Tibial nerve (tissue), 4 donors: ENCODE data around the gene ASB5.

Experiments used
- EP300 ChIP-seq, 2 donors: sonication (generic); formaldehyde crosslinking; IDR thresholded peaks; one replicate each; pipeline ENCODE4 v1.6.1; 2017; ENCODE audit warnings: antibody characterized with exemption in 2 of 2, mild to moderate bottlenecking in 1 of 2
- POLR2A ChIP-seq, 2 donors: fragments of 450-650 bp; IDR thresholded peaks; one replicate each; pipeline ENCODE4 v1.6.1; 2017; ENCODE audit warnings: antibody characterized with exemption in 2 of 2, mild to moderate bottlenecking in 2 of 2, moderate library complexity in 2 of 2
- TF ChIP-seq, protein P1 (sequence below), 5 experiments: fragments of 200-600 bp in 3 of 5; fragments of 450-650 bp in 2 of 5; sonication (generic) in 3 of 5; IDR thresholded peaks; one replicate each; pipeline ENCODE4 v1.5.1; 2016 to 2019; ENCODE audit warnings: antibody characterized with exemption in 5 of 5, mild to moderate bottlenecking in 3 of 5, moderate library complexity in 2 of 5

DNA sequence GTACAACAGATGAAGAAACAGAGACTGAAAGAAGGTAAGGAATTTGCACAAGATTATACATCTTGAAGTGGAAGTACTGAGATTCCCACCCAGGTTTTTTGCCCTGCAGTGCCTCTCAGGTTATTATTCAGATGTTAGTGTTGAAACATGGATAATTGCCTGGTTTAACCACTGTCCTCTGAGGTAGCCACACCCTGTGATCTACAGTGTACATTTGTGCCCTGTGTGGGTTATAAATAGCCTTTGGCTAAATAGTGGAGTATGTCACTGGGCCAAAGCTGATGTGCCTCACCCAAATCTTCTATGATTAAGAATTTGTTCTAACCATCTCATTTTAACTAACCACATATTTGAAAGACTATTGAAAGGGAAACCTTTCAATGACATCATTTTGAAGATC lies 5.4 kb upstream of the ASB5 start:
- TF ChIP-seq EP300 (IDR thresholded peaks at IDR 0.05), result no peak
- TF ChIP-seq POLR2A (IDR thresholded peaks at IDR 0.05), result no peak
- TF ChIP-seq, protein P1, sequence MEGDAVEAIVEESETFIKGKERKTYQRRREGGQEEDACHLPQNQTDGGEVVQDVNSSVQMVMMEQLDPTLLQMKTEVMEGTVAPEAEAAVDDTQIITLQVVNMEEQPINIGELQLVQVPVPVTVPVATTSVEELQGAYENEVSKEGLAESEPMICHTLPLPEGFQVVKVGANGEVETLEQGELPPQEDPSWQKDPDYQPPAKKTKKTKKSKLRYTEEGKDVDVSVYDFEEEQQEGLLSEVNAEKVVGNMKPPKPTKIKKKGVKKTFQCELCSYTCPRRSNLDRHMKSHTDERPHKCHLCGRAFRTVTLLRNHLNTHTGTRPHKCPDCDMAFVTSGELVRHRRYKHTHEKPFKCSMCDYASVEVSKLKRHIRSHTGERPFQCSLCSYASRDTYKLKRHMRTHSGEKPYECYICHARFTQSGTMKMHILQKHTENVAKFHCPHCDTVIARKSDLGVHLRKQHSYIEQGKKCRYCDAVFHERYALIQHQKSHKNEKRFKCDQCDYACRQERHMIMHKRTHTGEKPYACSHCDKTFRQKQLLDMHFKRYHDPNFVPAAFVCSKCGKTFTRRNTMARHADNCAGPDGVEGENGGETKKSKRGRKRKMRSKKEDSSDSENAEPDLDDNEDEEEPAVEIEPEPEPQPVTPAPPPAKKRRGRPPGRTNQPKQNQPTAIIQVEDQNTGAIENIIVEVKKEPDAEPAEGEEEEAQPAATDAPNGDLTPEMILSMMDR (IDR thresholded peaks at IDR 0.05), result no peak
